HFFc6 (cell line): ENCODE results near the gene CCDC12. TPM values are rescaled to one million over a fixed set of nuclear protein-coding genes. Genes with fewer than 3 reads are reported as not detected.

Experiments used
- DNase-seq: peaks from one replicate; pipeline ENCODE4 v3.0.0-alpha.2; 2018
- H3K27ac Mint-ChIP-seq: 2 replicates; pipeline ENCODE4 v1.8.0; 2020; ENCODE audit warnings: mild to moderate bottlenecking, mixed read lengths
- H3K27me3 Mint-ChIP-seq: 2 replicates; pipeline ENCODE4 v1.8.0; 2021; ENCODE audit warnings: mild to moderate bottlenecking, moderate library complexity, mixed read lengths; ENCODE audit not compliant: insufficient read depth
- H3K36me3 Mint-ChIP-seq: 2 replicates; pipeline ENCODE4 v1.8.0; 2021; ENCODE audit warnings: low read depth, mixed read lengths
- H3K4me1 Mint-ChIP-seq: 2 replicates; pipeline ENCODE4 v1.8.0; 2020; ENCODE audit warnings: low read depth, mixed read lengths
- H3K4me3 Mint-ChIP-seq: 2 replicates; pipeline ENCODE4 v1.8.0; 2020; ENCODE audit warnings: mild to moderate bottlenecking, moderate library complexity, mixed read lengths
- H3K9me3 Mint-ChIP-seq: 2 replicates; pipeline ENCODE4 v1.8.0; 2020; ENCODE audit warnings: mild to moderate bottlenecking, mixed read lengths
- total RNA-seq, 6 experiments: library from RNA; stranded (reverse); fragmentation: NEBNext Ultra II Directional; extraction: Animal tissue kit (Norgen Biotek cat#: 25700); gene quantifications; 2 replicates in 1 of 6; 3 replicates in 5 of 6; pipeline ENCODE4 v1.2.3, GENCODE V29; 2021
- TF ChIP-seq, protein P1 (sequence below): fragments of 200-600 bp; sonication (generic); IDR thresholded peaks from 2 replicates; pipeline ENCODE4 v1.5.0; 2021; ENCODE audit warnings: antibody characterized with exemption, mild to moderate bottlenecking

Gene CCDC12
- total RNA-seq, 6 experiments from 2014 or later = 21.3 to 27.9 (median 27.2) TPM

DNA sequence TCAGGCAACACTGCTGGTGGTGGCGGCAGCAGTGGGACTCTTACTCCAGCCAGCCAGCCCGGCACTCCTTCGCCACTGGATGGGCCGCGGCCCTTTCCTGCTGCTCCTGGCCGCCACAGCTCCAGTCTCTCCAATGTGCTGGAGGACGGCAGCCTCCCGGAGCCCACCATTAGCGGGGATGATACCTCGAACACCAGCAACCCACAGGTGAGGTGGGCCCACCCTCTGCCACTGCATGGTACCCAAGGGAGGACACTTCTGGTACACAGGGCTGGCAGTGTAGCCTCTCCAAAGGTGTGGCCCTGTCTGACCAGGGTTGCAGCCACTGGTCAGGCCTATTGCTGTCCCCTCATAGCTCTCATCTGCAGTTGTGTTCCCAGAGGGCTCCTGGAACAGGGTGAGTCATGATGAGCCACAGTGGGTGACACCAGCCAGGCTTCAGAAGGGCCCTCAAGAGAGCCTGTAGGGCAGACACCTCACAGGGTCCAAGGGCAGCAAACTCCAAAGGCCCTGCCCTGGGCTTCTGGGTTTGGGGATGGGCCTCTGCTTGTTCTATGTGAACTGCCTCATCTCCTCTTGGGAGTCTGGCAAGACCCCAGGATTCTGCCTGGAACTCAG, 23.8 kb upstream of the CCDC12 start:
- Mint-ChIP-seq H3K36me3 (no peaks in the 10 kb centered on the region), H3K27ac (peak overlapping the region; percentile 24; the same call in 1 of the 2 replicates)

DNA sequence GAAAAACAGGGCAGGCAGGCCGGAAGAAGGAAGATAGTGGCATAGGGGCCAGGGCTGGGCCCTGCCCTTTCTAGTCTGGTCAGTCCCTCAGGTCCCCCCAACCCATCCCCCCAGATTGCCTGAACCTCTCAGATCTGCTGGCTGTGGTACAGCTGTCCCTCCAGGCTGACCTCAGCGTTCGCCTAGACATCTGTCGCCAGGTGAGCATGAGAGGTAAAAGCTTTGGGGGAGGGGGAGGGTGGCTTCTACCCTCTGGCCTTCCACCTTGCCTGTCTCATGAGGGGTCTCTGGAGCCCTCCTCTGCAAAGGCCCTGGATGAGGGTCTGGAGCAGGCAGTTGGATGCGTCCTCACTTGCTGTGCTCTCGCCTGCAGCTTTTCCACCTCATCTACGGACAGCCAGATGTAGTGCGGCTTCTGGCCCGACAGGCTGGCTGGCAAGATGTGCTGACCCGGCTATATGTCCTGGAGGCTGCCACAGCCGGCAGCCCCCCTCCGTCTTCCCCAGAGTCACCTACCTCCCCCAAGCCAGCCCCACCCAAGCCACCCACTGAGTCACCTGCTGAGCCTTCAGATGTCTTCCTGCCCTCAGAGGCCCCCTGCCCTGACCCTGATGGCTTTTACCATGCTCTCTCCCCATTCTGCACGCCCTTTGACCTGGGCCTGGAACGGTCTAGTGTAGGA, 23.1 kb upstream of the CCDC12 start:
- H3K36me3 Mint-ChIP-seq = no peaks in the 10 kb centered on the region
- H3K4me1 Mint-ChIP-seq = peaks cover 12% of the 10 kb centered on the region
- DNase-seq = no peak
- H3K4me3 Mint-ChIP-seq = no peak overlapping the region
- TF ChIP-seq, protein P1, sequence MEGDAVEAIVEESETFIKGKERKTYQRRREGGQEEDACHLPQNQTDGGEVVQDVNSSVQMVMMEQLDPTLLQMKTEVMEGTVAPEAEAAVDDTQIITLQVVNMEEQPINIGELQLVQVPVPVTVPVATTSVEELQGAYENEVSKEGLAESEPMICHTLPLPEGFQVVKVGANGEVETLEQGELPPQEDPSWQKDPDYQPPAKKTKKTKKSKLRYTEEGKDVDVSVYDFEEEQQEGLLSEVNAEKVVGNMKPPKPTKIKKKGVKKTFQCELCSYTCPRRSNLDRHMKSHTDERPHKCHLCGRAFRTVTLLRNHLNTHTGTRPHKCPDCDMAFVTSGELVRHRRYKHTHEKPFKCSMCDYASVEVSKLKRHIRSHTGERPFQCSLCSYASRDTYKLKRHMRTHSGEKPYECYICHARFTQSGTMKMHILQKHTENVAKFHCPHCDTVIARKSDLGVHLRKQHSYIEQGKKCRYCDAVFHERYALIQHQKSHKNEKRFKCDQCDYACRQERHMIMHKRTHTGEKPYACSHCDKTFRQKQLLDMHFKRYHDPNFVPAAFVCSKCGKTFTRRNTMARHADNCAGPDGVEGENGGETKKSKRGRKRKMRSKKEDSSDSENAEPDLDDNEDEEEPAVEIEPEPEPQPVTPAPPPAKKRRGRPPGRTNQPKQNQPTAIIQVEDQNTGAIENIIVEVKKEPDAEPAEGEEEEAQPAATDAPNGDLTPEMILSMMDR = no peak
- no peaks in the 10 kb centered on the region for H3K27me3 Mint-ChIP-seq
- no peaks in the 10 kb centered on the region for H3K9me3 Mint-ChIP-seq
- H3K27ac Mint-ChIP-seq = no peak overlapping the region

More for the DNA sequence above, 23.8 kb upstream of the CCDC12 start:
- Mint-ChIP-seq H3K9me3 (no peaks in the 10 kb centered on the region), H3K4me1 (peaks cover 12% of the 10 kb centered on the region), H3K4me3 (no peak overlapping the region), H3K27me3 (no peaks in the 10 kb centered on the region)
- TF ChIP-seq, protein P1 = no peak
- peak; percentile 58 for DNase-seq

- DNase-seq = no peak
- no peaks in the 10 kb centered on the region for H3K27me3 Mint-ChIP-seq
- TF ChIP-seq, protein P1 = peak; percentile 37; the same call in 1 of the 2 replicates
- H3K9me3 Mint-ChIP-seq = no peaks in the 10 kb centered on the region
- no peaks in the 10 kb centered on the region for H3K36me3 Mint-ChIP-seq
- H3K4me3 Mint-ChIP-seq = no peak overlapping the region
- H3K4me1 Mint-ChIP-seq = peaks cover 12% of the 10 kb centered on the region
- H3K27ac Mint-ChIP-seq = no peak overlapping the region
These were observed 22.4 kb upstream of the CCDC12 start for GRCh38 chr3:46998852-46999515.

- Mint-ChIP-seq H3K27me3 (no peaks in the 10 kb centered on the region), H3K27ac (no peak overlapping the region), H3K9me3 (no peaks in the 10 kb centered on the region), H3K4me3 (no peak overlapping the region), H3K36me3 (no peaks in the 10 kb centered on the region), H3K4me1 (peaks cover 12% of the 10 kb centered on the region)
- TF ChIP-seq, protein P1 = peak; percentile 84
- DNase-seq = no peak
These were observed 21.7 kb upstream of the CCDC12 start for GRCh38 chr3:46998121-46998851.

GRCh38 chr3:46997453-46998091, 21.0 kb upstream of the CCDC12 start:
- TF ChIP-seq, protein P1 = no peak
- no peak overlapping the region for H3K27ac Mint-ChIP-seq
- H3K27me3 Mint-ChIP-seq = no peaks in the 10 kb centered on the region
- H3K36me3 Mint-ChIP-seq = no peaks in the 10 kb centered on the region
- no peak overlapping the region for H3K4me3 Mint-ChIP-seq
- H3K9me3 Mint-ChIP-seq = no peaks in the 10 kb centered on the region
- peaks cover 12% of the 10 kb centered on the region for H3K4me1 Mint-ChIP-seq
- no peak for DNase-seq
